GM21825 (cell line): ENCODE results near the gene SEC61B.

Experiments
- ATAC-seq: cut with Tn5 transposase; IDR thresholded peaks from one replicate; pipeline ENCODE4 v1.9.1; 2021; ENCODE audit warnings: mild to moderate bottlenecking, moderate library complexity; ENCODE audit not compliant: unreplicated experiment

SEC61B gene

DNA sequence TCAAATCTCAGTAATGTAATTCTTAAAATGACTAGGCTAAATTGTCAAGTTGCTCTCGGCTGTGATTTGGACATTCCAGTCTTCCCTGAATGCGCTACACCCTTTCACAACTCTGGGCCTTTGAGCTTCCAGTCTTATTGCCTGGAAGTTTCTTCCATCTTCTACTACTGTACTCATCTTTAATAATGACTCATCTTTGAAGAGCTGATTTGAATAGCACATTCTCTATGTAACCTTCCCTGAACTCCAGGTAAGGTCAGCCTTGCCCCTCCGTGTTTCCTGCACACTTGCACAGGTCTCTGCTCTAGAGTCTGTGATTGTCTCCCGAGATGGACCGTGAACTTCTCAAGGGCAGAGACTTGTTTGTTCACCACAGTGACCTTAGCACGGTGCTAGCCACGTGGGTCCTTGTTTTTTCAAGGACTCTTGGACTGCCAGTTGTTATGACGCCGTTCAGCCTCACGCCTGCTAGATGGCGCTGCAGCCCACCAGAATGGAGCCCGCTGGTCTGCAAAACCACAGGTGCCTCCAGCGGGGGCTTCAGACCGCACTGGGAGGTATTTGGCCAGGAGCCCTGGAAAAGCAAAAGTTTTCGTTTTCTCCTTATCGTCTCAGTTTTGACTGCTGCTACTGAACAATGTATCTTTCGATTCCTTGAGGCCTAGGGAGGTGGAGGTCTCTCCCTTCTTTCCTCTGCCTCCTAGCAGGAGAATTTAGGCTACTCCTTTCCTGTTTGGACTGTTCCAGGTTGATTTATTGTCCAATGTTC, 44.4 kb downstream of the SEC61B start:
- no peak for ATAC-seq

- no peak for ATAC-seq
Observed at GRCh38 chr9:99269416-99269815, 47.3 kb downstream of the SEC61B start.

DNA sequence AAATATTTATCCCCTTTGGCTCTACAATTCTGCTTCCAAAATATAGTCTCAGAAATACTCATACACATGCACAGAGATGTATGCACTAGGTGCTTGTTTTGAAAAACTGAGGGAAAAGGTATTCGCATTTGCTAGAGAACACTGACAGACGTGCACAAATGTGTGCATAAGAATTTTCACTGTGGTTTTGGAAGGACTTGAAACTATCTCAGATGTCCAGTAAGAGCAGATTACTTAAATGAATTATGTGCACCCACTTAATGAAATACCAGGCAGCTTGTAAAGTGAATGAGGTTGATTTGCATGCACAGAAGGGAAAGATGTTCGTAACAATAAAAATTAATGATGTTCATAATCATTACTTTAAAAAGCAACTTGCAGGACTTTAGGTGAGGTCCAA, 48.4 kb downstream of the SEC61B start:
- ATAC-seq = no peak

DNA sequence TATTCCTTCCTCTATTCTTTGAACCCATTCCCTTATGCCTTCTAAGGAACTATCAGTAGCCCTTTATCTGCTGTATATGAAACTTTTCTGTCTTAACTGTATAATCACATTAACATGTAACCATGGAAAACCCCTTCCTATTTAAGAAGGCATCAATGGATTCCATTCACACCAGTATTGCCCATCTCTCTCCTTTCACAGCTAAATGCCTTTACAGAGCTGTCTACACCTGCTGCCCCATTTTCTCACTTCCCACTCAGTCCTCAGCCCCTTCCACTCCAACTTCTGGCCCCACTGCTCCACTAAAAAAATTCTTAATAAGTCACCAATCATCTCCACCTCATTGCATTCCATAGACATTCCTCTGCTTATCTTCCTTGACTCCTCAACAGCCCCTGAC, 50.8 kb downstream of the SEC61B start:
- ATAC-seq = no peak

GRCh38 chr9:99274016-99274415, 51.9 kb downstream of the SEC61B start:
- ATAC-seq = no peak

- no peak for ATAC-seq
Observed at GRCh38 chr9:99274495-99274894, 52.4 kb downstream of the SEC61B start.
